Muscle layer of colon (tissue), 2 donors: ENCODE results near the gene LRRIQ3.

Experiments used
- H3K27ac ChIP-seq: one replicate; pipeline ENCODE4 v1.7.0; 2013; ENCODE audit warnings: low read depth, mild to moderate bottlenecking, low read length, moderate library complexity
- H3K27me3 ChIP-seq, 2 donors: one replicate each; pipeline ENCODE4 v1.7.0; 2013; ENCODE audit warnings: low read length in 2 of 2, mild to moderate bottlenecking in 2 of 2; ENCODE audit not compliant: insufficient read depth in 2 of 2, control insufficient read depth in 1 of 2
- H3K36me3 ChIP-seq: one replicate; pipeline ENCODE4 v1.7.0; 2013; ENCODE audit warnings: mild to moderate bottlenecking, low read length; ENCODE audit not compliant: insufficient read depth
- H3K4me1 ChIP-seq: one replicate; pipeline ENCODE4 v1.7.0; 2013; ENCODE audit warnings: mild to moderate bottlenecking, low read length; ENCODE audit not compliant: insufficient read depth
- H3K4me3 ChIP-seq, 2 donors: one replicate each; pipeline ENCODE4 v1.7.0; 2013; ENCODE audit warnings: low read length in 2 of 2, low read depth in 1 of 2, mild to moderate bottlenecking in 1 of 2, moderate library complexity in 1 of 2
- H3K9ac ChIP-seq: one replicate; pipeline ENCODE4 v1.7.0; 2013; ENCODE audit warnings: low read length
- H3K9me3 ChIP-seq: one replicate; pipeline ENCODE4 v1.7.0; 2013; ENCODE audit warnings: mild to moderate bottlenecking, low read length
- donor health status: abdominal sarcoma.
- donor health status: Adenocarcinoma of cecum.

LRRIQ3 gene

GRCh38 chr1:74197657-74198552 is at the start of gene LRRIQ3, which contains the start of gene FPGT:
Gene LRRIQ3 (minus strand): TSS chr1:74198176. CDS start chr1:74183684, 14,492 bp downstream.
Gene FPGT (plus strand): TSS chr1:74198242. CDS start chr1:74198279, 37 bp downstream.
- no peaks in the 10 kb centered on the region for H3K36me3 ChIP-seq
- peak within 1 kb of the TSS; percentile 66 for H3K27ac ChIP-seq
- H3K4me1 ChIP-seq, result peaks cover 9% of the 10 kb centered on the region
- no peaks in the 10 kb centered on the region for H3K27me3 ChIP-seq
- H3K4me3 ChIP-seq, result peak within 1 kb of the TSS; percentile 63 to 77
- no peaks in the 10 kb centered on the region for H3K9me3 ChIP-seq
- peak within 1 kb of the TSS; percentile 71 for H3K9ac ChIP-seq

DNA sequence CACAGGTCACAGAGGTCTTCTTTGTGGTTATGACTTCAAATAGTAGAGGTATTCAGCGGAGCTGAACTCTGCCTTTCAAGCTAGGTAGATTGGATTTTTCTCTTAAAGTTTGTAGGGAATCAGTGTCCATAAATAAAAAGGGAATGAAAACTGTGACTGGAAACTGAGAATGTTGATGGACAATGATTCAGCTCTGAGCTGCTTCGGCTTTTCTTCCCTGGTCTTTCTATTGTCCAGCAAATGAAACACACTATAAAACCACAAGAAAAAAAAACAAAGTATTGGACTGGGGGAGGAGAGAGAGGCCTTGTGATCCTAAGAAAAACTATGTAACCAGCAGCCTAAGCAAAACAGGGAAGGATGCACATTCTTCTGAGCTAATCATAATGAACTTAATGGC is 48.3 kb upstream of the LRRIQ3 start:
- Histone ChIP-seq H3K27me3 (no peaks in the 10 kb centered on the region), H3K9me3 (no peaks in the 10 kb centered on the region), H3K4me3 (no peak overlapping the region), H3K9ac (no peak overlapping the region), H3K4me1 (no peaks in the 10 kb centered on the region), H3K27ac (no peak overlapping the region), H3K36me3 (no peaks in the 10 kb centered on the region)

DNA sequence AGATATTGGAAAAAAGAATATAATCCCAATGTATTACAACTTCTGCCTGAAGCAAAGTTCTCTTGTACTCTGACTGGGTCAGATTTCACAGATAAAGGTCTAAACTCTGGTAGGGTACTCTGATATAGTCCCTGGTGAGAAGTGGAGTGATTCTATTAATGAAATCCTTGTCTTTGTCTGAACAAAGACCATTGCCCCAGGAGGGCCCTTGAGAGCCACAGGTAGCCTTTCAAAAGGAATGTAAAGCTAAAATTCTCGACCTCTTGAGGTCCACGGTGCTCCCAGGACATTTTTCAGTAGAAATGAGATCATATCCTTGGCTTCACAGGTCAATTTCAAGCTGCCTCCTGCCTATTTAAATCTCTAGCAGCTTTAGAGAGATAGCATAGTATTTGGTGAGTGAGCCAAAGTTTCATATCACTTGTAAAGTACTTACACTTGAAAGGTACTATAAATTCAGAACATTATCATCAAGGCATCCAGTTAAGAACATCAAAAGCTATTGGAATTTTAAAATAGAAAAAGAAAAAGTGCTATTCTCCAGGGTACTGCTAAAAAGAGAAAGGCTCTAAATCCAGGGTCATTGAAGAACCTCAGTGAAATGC is 47.3 kb upstream of the LRRIQ3 start:
- Histone ChIP-seq H3K4me3 (no peak overlapping the region), H3K4me1 (no peaks in the 10 kb centered on the region), H3K9me3 (no peaks in the 10 kb centered on the region), H3K27ac (no peak overlapping the region), H3K27me3 (no peaks in the 10 kb centered on the region), H3K9ac (no peak overlapping the region), H3K36me3 (no peaks in the 10 kb centered on the region)

DNA sequence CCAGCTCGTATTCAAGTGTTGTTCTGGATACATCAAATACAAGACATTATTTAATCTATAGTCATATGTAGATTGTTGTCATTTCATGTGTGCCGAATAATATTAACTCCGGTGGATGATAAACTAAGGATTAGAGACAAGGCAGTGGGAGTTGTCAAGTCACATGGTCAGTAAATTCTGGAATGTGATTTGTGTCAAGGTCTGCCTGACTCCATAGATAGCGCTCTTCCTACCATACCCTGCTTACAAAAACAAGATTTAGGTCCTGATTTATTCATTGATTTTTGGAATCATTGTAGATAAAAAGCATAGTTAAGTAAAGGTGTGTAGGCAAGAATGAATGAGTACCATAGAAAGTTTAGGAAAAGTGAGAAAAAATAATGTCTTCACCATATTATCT is 39.8 kb upstream of the LRRIQ3 start:
- H3K27ac ChIP-seq, result no peak overlapping the region
- no peaks in the 10 kb centered on the region for H3K36me3 ChIP-seq
- no peaks in the 10 kb centered on the region for H3K27me3 ChIP-seq
- H3K9ac ChIP-seq, result no peak overlapping the region
- no peaks in the 10 kb centered on the region for H3K4me1 ChIP-seq
- H3K9me3 ChIP-seq, result no peaks in the 10 kb centered on the region
- H3K4me3 ChIP-seq, result no peak overlapping the region

- no peak overlapping the region for H3K27ac ChIP-seq
- no peaks in the 10 kb centered on the region for H3K9me3 ChIP-seq
- H3K9ac ChIP-seq, result no peak overlapping the region
- no peaks in the 10 kb centered on the region for H3K27me3 ChIP-seq
- no peaks in the 10 kb centered on the region for H3K36me3 ChIP-seq
- no peaks in the 10 kb centered on the region for H3K4me1 ChIP-seq
- H3K4me3 ChIP-seq, result no peak overlapping the region
These were observed 39.1 kb upstream of the LRRIQ3 start for GRCh38 chr1:74237035-74237434.

- no peaks in the 10 kb centered on the region for H3K4me1 ChIP-seq
- H3K9ac ChIP-seq, result no peak overlapping the region
- no peaks in the 10 kb centered on the region for H3K36me3 ChIP-seq
- no peaks in the 10 kb centered on the region for H3K9me3 ChIP-seq
- no peak overlapping the region for H3K27ac ChIP-seq
- no peak overlapping the region for H3K4me3 ChIP-seq
- no peaks in the 10 kb centered on the region for H3K27me3 ChIP-seq
These were observed 38.5 kb upstream of the LRRIQ3 start for GRCh38 chr1:74236440-74236839.

DNA sequence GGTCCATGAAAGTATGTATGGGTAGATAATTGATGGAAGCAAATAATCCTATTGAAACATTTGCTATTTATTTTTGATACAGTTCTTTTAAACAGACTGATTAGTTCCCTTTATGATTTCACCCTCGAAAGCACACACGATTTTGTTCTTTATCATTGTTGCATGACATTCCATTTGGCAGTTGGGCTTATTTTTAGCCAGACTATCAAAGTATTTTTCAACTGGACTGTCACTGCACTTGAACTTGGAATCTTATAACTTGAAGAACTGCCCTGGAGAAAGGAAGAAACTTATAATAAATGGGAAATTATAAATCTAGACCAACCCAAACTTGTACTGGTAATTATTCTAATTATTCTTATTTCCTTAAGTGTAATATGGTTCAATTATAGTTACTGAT is 37.2 kb upstream of the LRRIQ3 start, which contains the start of gene TNNI3K:
TSS of gene TNNI3K (plus strand) at position 235 of the 400 bp plus-strand sequence. CDS start at position 300, 65 bp downstream.
- Histone ChIP-seq H3K9me3 (no peaks in the 10 kb centered on the region), H3K4me1 (no peaks in the 10 kb centered on the region), H3K9ac (no peak within 1 kb of the TSS), H3K4me3 (no peak within 1 kb of the TSS), H3K27me3 (no peaks in the 10 kb centered on the region), H3K36me3 (no peaks in the 10 kb centered on the region), H3K27ac (no peak within 1 kb of the TSS)

DNA sequence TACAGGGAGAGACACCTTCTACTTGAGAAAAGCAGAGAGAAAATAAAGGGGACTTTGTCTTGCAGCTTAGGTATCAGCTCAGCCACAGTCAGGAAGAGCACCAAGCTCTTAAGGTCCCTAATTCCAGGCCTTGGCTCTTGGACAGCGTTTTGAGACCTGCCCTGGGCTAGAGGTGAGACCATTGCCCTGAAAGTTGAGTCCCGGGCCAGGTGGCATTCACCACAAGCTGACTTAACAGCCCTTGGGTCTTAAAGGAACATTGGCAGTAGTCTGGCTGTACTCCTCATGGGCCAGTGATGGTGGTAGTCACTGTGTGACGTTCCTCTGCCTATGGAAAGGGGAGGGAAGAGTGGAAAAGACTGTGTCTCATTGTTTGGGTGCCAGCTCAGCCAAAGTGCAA is 25.5 kb upstream of the LRRIQ3 start:
- no peak overlapping the region for H3K9ac ChIP-seq
- H3K36me3 ChIP-seq, result peaks cover 7% of the 10 kb centered on the region
- no peaks in the 10 kb centered on the region for H3K4me1 ChIP-seq
- H3K9me3 ChIP-seq, result no peaks in the 10 kb centered on the region
- no peaks in the 10 kb centered on the region for H3K27me3 ChIP-seq
- no peak overlapping the region for H3K27ac ChIP-seq
- no peak overlapping the region for H3K4me3 ChIP-seq

DNA sequence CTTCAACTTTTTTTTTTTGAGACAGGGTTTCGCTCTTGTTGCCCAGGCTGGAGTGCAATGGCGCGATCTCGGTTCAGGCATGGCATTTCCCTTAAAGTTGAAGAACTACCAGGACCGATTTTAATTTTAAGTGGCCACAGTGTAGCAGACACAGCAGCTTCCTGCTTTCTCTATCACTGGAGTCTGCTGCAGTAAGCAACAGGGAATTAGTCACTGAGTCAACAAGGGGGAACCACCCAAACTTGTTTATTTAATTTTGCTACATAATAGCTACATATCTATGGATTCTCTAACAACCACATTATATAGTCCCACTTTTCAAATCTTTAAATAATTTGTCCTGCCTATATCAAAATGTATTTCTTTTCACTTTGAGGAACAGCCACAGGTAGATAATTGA is 24.7 kb upstream of the LRRIQ3 start:
- Histone ChIP-seq H3K27me3 (no peaks in the 10 kb centered on the region), H3K27ac (no peak overlapping the region), H3K4me3 (no peak overlapping the region), H3K36me3 (peaks cover 7% of the 10 kb centered on the region), H3K9me3 (no peaks in the 10 kb centered on the region), H3K4me1 (no peaks in the 10 kb centered on the region), H3K9ac (no peak overlapping the region)

DNA sequence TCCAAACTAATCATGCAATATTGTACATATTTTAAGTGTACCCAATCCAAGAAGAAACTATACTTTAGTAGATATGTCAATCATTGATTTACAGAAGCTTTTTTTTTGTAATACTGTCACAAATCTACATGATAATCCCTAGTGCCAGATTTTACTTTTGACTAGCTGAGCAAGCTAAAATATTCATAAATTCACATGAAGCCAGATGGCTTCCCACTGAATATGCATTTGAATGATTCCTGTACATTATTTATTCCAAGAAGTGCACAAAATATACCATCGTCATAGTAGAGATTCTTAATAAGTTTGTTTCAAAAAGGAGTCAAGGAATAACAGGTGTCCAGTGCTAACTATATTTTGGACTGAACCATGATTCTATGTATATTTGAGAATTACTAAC is 17.3 kb upstream of the LRRIQ3 start:
- H3K4me1 ChIP-seq, result no peaks in the 10 kb centered on the region
- no peaks in the 10 kb centered on the region for H3K36me3 ChIP-seq
- no peaks in the 10 kb centered on the region for H3K27me3 ChIP-seq
- H3K9me3 ChIP-seq, result no peaks in the 10 kb centered on the region
- H3K9ac ChIP-seq, result no peak overlapping the region
- no peak overlapping the region for H3K27ac ChIP-seq
- H3K4me3 ChIP-seq, result no peak overlapping the region

DNA sequence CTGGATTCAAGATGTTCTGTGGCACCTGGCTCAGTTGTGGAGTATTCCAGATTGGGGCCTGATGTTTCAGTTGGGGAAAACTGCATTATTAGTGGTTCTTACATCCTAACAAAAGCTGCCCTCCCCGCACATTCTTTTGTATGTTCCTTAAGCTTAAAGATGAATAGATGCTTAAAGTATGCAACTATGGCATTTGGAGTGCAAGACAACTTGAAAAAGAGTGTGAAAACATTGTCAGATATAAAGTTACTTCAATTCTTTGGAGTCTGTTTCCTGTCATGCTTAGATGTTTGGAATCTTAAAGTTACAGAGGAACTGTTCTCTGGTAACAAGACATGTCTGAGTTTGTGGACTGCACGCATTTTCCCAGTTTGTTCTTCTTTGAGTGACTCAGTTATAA is 7.3 kb upstream of the LRRIQ3 start:
- Histone ChIP-seq H3K27me3 (no peaks in the 10 kb centered on the region), H3K4me1 (no peaks in the 10 kb centered on the region), H3K4me3 (no peak overlapping the region), H3K9me3 (no peaks in the 10 kb centered on the region), H3K27ac (no peak overlapping the region), H3K9ac (no peak overlapping the region), H3K36me3 (peaks cover 12% of the 10 kb centered on the region)
